GM10266 (cell line): ENCODE measurements around the gene ESPL1.

Experiments used
- DNase-seq: peaks from one replicate; pipeline ENCODE4 v3.0.0; 2012; ENCODE audit errors: extremely low spot score
- CTCF ChIP-seq: IDR thresholded peaks from 2 replicates; pipeline ENCODE4 v1.5.1; 2012; ENCODE audit warnings: mild to moderate bottlenecking, low read depth; ENCODE audit not compliant: control insufficient read depth, insufficient read depth; ENCODE audit errors: missing control alignments

The ESPL1 gene

GRCh38 chr12:53308276-53308675 lies 40.2 kb downstream of the ESPL1 start:
- DNase-seq, result no peak

GRCh38 chr12:53313996-53314395 lies 45.9 kb downstream of the ESPL1 start:
- no peak for TF ChIP-seq CTCF
- DNase-seq, result no peak

More at GRCh38 chr12:53308276-53308675, 40.2 kb downstream of the ESPL1 start:
- TF ChIP-seq CTCF, result no peak

- no peak for TF ChIP-seq CTCF
- DNase-seq, result no peak
Observed at GRCh38 chr12:53320352-53321195, 52.5 kb downstream of the ESPL1 start.

GRCh38 chr12:53324113-53324778 lies 56.1 kb downstream of the ESPL1 start:
- DNase-seq, result peak; percentile 79
- TF ChIP-seq CTCF, result no peak

GRCh38 chr12:53324779-53325510 lies 56.8 kb downstream of the ESPL1 start:
- peak; percentile 89 for TF ChIP-seq CTCF
- peak; percentile 96 for DNase-seq

- no peak for TF ChIP-seq CTCF
- no peak for DNase-seq
Observed at GRCh38 chr12:53325511-53326061, 57.5 kb downstream of the ESPL1 start.
